ENCODE results near the gene S100B.

DNA sequence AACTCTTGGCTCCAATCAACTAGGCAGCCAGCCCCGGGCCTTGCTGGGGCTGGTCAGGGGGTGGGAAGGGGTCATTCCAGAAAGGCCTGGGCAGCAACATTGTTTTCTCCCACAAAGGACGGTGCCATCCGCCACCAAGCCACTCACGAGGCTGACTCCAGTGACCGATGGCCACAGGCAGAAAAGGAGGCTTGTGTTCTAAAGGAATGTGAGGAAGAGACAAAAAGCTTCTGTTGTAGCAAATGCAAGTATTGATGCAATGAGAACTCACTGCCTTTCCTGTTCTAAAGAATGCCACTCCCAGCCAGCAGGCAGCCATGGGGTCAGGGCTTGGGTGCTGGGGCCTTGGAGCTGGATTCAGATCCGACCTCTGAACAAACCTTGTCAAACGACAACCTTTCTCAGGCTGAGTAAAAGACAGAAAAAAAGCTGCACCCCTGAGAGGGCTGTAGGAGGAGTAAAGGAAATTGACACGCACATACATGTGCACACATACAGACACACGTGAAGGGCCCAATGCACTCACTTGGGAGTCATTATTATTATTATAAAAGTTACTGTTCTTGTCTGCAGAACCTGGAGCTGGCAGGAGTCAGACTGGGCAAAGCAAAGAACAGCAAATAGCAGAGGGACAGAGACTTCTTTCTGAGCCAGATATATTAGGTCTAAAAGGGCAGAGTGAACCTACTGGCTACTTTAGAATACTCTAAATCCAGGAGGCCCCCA, 16.7 kb upstream of the S100B start:
- TF ChIP-seq, protein P1, sequence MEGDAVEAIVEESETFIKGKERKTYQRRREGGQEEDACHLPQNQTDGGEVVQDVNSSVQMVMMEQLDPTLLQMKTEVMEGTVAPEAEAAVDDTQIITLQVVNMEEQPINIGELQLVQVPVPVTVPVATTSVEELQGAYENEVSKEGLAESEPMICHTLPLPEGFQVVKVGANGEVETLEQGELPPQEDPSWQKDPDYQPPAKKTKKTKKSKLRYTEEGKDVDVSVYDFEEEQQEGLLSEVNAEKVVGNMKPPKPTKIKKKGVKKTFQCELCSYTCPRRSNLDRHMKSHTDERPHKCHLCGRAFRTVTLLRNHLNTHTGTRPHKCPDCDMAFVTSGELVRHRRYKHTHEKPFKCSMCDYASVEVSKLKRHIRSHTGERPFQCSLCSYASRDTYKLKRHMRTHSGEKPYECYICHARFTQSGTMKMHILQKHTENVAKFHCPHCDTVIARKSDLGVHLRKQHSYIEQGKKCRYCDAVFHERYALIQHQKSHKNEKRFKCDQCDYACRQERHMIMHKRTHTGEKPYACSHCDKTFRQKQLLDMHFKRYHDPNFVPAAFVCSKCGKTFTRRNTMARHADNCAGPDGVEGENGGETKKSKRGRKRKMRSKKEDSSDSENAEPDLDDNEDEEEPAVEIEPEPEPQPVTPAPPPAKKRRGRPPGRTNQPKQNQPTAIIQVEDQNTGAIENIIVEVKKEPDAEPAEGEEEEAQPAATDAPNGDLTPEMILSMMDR (IDR thresholded peaks at IDR 0.05): no peak
- TF ChIP-seq POLR2AphosphoS5 (IDR thresholded peaks at IDR 0.05) (no peak), POLR2A (IDR thresholded peaks at IDR 0.05) (no peak)

Measured in prostate gland (tissue), 2 donors.